Sigmoid colon (tissue), 7 donors: ENCODE measurements around the gene MACROD2. TPM values are rescaled to one million over a fixed set of nuclear protein-coding genes. Genes with fewer than 3 reads are reported as not detected.
A peak's percentile ranks its signal among the peaks of the same experiment; 100 is the strongest.

ENCODE experiments used
- DNase-seq: peaks from one replicate; pipeline ENCODE4 v3.0.0-alpha.2; 2019
- H3K27ac ChIP-seq, 4 donors: fragments of 200-600 bp; sonication (generic); one replicate each; pipeline ENCODE4 v1.5.1; 2016 to 2019; ENCODE audit warnings: mild to moderate bottlenecking in 1 of 4
- H3K27me3 ChIP-seq, 3 donors: fragments of 200-600 bp; sonication (generic); one replicate each; pipeline ENCODE4 v1.5.1; 2019; ENCODE audit warnings: mild to moderate bottlenecking in 1 of 3
- H3K36me3 ChIP-seq, 4 donors: fragments of 200-600 bp; sonication (generic); one replicate each; pipeline ENCODE4 v1.5.1; 2016 to 2019
- H3K4me1 ChIP-seq, 4 donors: fragments of 200-600 bp; sonication (generic); one replicate each; pipeline ENCODE4 v1.5.1; 2017 to 2019
- H3K4me3 ChIP-seq, 4 donors: fragments of 200-600 bp; sonication (generic); one replicate each; pipeline ENCODE4 v1.5.1; 2017 to 2019; ENCODE audit warnings: mild to moderate bottlenecking in 2 of 4, moderate library complexity in 1 of 4
- H3K9me3 ChIP-seq, 4 donors: fragments of 200-600 bp in 3 of 4; sonication (generic) in 3 of 4; one replicate each; pipeline versions ENCODE4 v1.5.1 to v1.6.1; 2013 to 2019
- CTCF ChIP-seq, 4 experiments: fragments of 450-650 bp in 3 of 4; fragments of 200-600 bp in 1 of 4; IDR thresholded peaks; one replicate each; pipeline ENCODE4 v1.5.1; 2016 to 2019; ENCODE audit warnings: antibody characterized with exemption in 4 of 4, mild to moderate bottlenecking in 3 of 4, moderate library complexity in 2 of 4
- EP300 ChIP-seq, 4 donors: sonication (generic); formaldehyde crosslinking; IDR thresholded peaks; one replicate each; pipeline ENCODE4 v1.6.1; 2017; ENCODE audit warnings: antibody characterized with exemption in 4 of 4
- POLR2A ChIP-seq, 2 donors: fragments of 450-650 bp; IDR thresholded peaks; one replicate each; pipeline ENCODE4 v1.6.1; 2016; ENCODE audit warnings: antibody characterized with exemption in 2 of 2, mild to moderate bottlenecking in 2 of 2, moderate library complexity in 2 of 2
- POLR2AphosphoS5 ChIP-seq, 4 donors: sonication (generic); formaldehyde crosslinking; IDR thresholded peaks; one replicate each; pipeline ENCODE4 v1.6.1; 2017; ENCODE audit warnings: antibody characterized with exemption in 4 of 4
- WGBS, 2 donors: extraction: QIAGEN DNeasy Blood & Tissue Kit; methylation state at CpG; one replicate each; pipeline ENCODE4 v1.1.7; 2013; 5-methylcytosine and 5-hydroxymethylcytosine counted together
- intact Hi-C: fragments of 100-400 bp; cut with DNase I; formaldehyde crosslinking; loops from one replicate; pipeline ENCODE4 v1.15.1; 2023
- polyA plus RNA-seq, 3 donors: library from polyadenylated mRNA; stranded (reverse); fragments of 200-250 nt; gene quantifications; one replicate each; pipeline ENCODE4 v1.2.3, GENCODE V29; 2013
- total RNA-seq, 4 donors: library from RNA; depleted of rRNA; stranded (reverse); fragments of >200 nt; gene quantifications; one replicate each; pipeline ENCODE4 v1.1.0, GENCODE V29; 2016
- donor health status: healthy with polysubstance abuse.
- donor health status: Bipolar disorder and iron deficiency.
- donor health status: healthy.

MACROD2 gene
- total and polyA plus RNA-seq, 7 donors: 1.2 to 22.4 (median 5.8) TPM

GRCh38 chr20:15146948-15147347 is 1151.6 kb downstream of the MACROD2 start:
- WGBS, 2 donors: 65 to 76% methylated on average over 2 of the region's 2 CpGs
- no peak overlapping the region for H3K4me3 ChIP-seq
- no peaks in the 10 kb centered on the region for H3K9me3 ChIP-seq
- H3K27me3 ChIP-seq: no peaks in the 10 kb centered on the region
- intact Hi-C loops: no loop called here
- no peak overlapping the region for H3K27ac ChIP-seq
- TF ChIP-seq POLR2AphosphoS5 (IDR thresholded peaks at IDR 0.05): no peak
- no peak for TF ChIP-seq EP300 (IDR thresholded peaks at IDR 0.05)
- no peak for TF ChIP-seq CTCF (IDR thresholded peaks at IDR 0.05)
- no peak for TF ChIP-seq POLR2A (IDR thresholded peaks at IDR 0.05)
- no peaks in the 10 kb centered on the region for H3K36me3 ChIP-seq
- no peak for DNase-seq
- H3K4me1 ChIP-seq: no peaks in the 10 kb centered on the region

DNA sequence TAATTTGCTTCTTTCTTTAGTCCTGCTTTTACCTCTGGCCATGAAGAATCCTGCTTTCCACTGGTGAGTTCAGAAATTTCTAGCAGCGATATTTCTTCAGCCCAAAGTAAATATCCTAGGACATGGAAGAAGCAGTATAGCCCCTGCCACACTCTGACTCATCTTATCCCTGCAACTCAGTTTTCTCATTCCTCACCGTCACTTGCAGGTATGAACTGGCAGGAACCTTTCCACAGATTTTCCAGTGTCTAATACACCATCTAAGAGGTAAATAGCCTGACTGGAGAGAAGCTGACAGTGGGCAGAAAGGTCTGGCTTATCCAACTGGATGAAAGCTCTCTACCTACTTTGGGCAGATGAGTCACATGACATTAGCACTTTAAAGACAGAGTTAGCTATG is 1158.8 kb downstream of the MACROD2 start:
- Histone ChIP-seq H3K36me3 (no peaks in the 10 kb centered on the region), H3K4me3 (no peak overlapping the region), H3K27ac (no peak overlapping the region), H3K27me3 (no peaks in the 10 kb centered on the region), H3K4me1 (no peaks in the 10 kb centered on the region), H3K9me3 (no peaks in the 10 kb centered on the region)
- intact Hi-C loops: no loop called here
- TF ChIP-seq POLR2AphosphoS5 (IDR thresholded peaks at IDR 0.05) (no peak), EP300 (IDR thresholded peaks at IDR 0.05) (no peak), POLR2A (IDR thresholded peaks at IDR 0.05) (no peak), CTCF (IDR thresholded peaks at IDR 0.05) (no peak)
- WGBS, 2 donors: 74 to 93% methylated on average over 2 of the region's 2 CpGs
- no peak for DNase-seq

DNA sequence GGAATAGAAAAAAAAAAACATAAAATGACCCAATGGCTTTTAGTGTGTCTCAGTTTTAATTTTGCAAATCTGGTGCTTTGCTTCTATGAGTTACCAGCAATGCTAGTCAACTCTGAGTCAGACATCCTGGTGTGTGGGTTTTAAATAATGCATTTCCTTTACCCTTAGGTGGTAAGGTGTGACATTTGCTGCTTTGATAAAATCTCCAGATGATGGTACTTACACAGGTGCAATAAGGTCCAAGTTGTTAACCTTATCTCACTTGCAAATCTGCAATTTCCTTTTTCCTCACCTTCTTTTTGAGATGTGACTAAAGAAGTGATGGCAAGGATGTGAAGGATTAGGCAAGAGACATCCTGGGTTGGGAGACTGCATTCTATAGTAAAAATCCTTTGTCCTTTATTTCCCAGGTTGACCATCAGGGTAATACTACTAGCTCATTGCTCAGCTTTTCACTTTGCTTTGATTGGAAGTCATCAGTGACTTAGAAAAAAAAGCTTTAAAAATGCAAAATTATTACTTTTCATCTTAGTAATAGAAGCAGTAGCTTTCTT is 1160.6 kb downstream of the MACROD2 start:
- no peaks in the 10 kb centered on the region for H3K27me3 ChIP-seq
- H3K36me3 ChIP-seq: no peaks in the 10 kb centered on the region
- H3K4me1 ChIP-seq: no peaks in the 10 kb centered on the region
- H3K27ac ChIP-seq: no peak overlapping the region
- no peak overlapping the region for H3K4me3 ChIP-seq
- no peak for DNase-seq
- no peaks in the 10 kb centered on the region for H3K9me3 ChIP-seq
- intact Hi-C loops: no loop called here
- no peak for TF ChIP-seq POLR2A (IDR thresholded peaks at IDR 0.05)
- TF ChIP-seq EP300 (IDR thresholded peaks at IDR 0.05): no peak
- no peak for TF ChIP-seq CTCF (IDR thresholded peaks at IDR 0.05)
- TF ChIP-seq POLR2AphosphoS5 (IDR thresholded peaks at IDR 0.05): no peak

- Histone ChIP-seq H3K27ac (no peak overlapping the region), H3K27me3 (no peaks in the 10 kb centered on the region), H3K4me3 (no peak overlapping the region), H3K36me3 (no peaks in the 10 kb centered on the region), H3K9me3 (no peaks in the 10 kb centered on the region), H3K4me1 (no peaks in the 10 kb centered on the region)
- no peak for DNase-seq
- intact Hi-C loops: no loop called here
- WGBS, 2 donors: 44 to 77% methylated on average over 2 of the region's 2 CpGs
- TF ChIP-seq POLR2AphosphoS5 (IDR thresholded peaks at IDR 0.05): no peak
- no peak for TF ChIP-seq POLR2A (IDR thresholded peaks at IDR 0.05)
Measured at GRCh38 chr20:15158533-15158932, 1163.2 kb downstream of the MACROD2 start.

DNA sequence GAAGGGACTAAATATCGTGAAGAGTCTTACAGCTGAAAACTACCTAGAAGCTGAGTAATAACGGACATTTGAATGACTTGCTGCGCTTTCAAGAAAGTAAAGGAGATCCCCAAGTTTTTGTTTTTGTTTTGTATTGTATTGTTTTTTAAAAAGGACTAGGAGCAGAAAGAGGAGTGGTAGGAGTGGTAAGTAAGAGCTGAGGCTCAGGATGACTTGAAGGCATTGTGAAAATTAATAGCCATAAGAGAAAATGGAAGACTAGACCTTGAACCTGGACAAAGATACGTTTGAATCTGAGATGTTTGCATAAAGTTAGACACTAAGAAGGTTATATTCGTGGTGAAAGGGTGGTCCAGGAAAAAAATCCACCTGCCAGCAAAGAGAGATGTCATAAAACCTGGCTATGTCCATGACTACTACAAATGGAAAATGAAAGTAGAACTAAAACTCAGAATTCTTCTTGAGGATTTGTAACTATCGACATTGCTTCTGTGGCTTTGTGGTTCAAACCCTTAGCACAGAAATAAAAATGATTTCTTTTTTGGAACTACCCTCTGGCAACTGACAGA is 1166.8 kb downstream of the MACROD2 start:
- intact Hi-C loops: no loop called here
- no peak overlapping the region for H3K27ac ChIP-seq
- DNase-seq: no peak
- H3K4me1 ChIP-seq: no peaks in the 10 kb centered on the region
- H3K9me3 ChIP-seq: no peaks in the 10 kb centered on the region
- H3K27me3 ChIP-seq: no peaks in the 10 kb centered on the region
- H3K36me3 ChIP-seq: no peaks in the 10 kb centered on the region
- TF ChIP-seq POLR2AphosphoS5 (IDR thresholded peaks at IDR 0.05) (no peak), POLR2A (IDR thresholded peaks at IDR 0.05) (no peak), CTCF (IDR thresholded peaks at IDR 0.05) (no peak), EP300 (IDR thresholded peaks at IDR 0.05) (no peak)
- 49 to 55% methylated on average over 6 of the region's 6 CpGs for WGBS, 2 donors
- H3K4me3 ChIP-seq: peak overlapping the region in 2 of 4 donors; percentile 11 to 18
